Right lobe of liver (tissue), 6 donors: Measurements from ENCODE around the gene IL22RA1. TPM values are rescaled to one million over a fixed set of nuclear protein-coding genes. Genes with fewer than 3 reads are reported as not detected.

Source experiments
- ATAC-seq, 4 donors: fragments of 200-7000 bp; cut with Tn5 transposase; one replicate each; pipeline ENCODE4 v1.9.1; 2020; ENCODE audit warnings: mild to moderate bottlenecking in 4 of 4, moderate library complexity in 4 of 4
- DNase-seq, 3 donors: peaks; one replicate each; pipeline ENCODE4 v3.0.0-alpha.2; 2020
- H3K27ac ChIP-seq, 3 donors: fragments of 200-600 bp; one replicate each; pipeline ENCODE4 v1.8.0; 2022
- H3K27me3 ChIP-seq, 2 donors: fragments of 200-600 bp; one replicate each; pipeline ENCODE4 v1.8.0; 2022
- H3K36me3 ChIP-seq, 4 donors: fragments of 200-600 bp; sonication (generic) in 1 of 4; one replicate each; pipeline versions ENCODE4 v1.5.1 to v1.8.0; 2017 to 2022; ENCODE audit warnings: control low read depth in 1 of 4
- H3K4me1 ChIP-seq, 4 donors: fragments of 200-600 bp; sonication (generic) in 1 of 4; one replicate each; pipeline versions ENCODE4 v1.5.1 to v1.8.0; 2017 to 2022; ENCODE audit warnings: control low read depth in 1 of 4
- H3K4me3 ChIP-seq, 3 donors: fragments of 200-600 bp; one replicate each; pipeline ENCODE4 v1.8.0; 2022
- H3K9me3 ChIP-seq, 4 donors: fragments of 200-600 bp; sonication (generic) in 1 of 4; one replicate each; pipeline versions ENCODE4 v1.5.1 to v1.8.0; 2017 to 2022; ENCODE audit warnings: control low read depth in 1 of 4
- CTCF ChIP-seq, 4 donors: fragments of 200-600 bp in 3 of 4; fragments of 450-650 bp in 1 of 4; IDR thresholded peaks; one replicate each; pipeline versions ENCODE4 v1.5.1 to v1.8.0; 2016 to 2022; ENCODE audit warnings: antibody characterized with exemption in 4 of 4, mild to moderate bottlenecking in 2 of 4
- POLR2A ChIP-seq: fragments of 450-650 bp; IDR thresholded peaks from one replicate; pipeline ENCODE4 v1.6.1; 2017; ENCODE audit warnings: antibody characterized with exemption, mild to moderate bottlenecking
- WGBS: methylation state at CpG from one replicate; pipeline ENCODE4 v1.1.6; 2018; ENCODE audit warnings: low coverage, low lambda C conversion rate; ENCODE audit not compliant: insufficient coverage; ENCODE audit errors: missing lambda C conversion rate; 5-methylcytosine and 5-hydroxymethylcytosine counted together
- intact Hi-C, 2 donors: fragments of 100-400 bp; cut with DNase I; formaldehyde crosslinking; loops; one replicate each; pipeline versions ENCODE4 v1.11.2 to v1.14.1; 2022
- total RNA-seq, 6 experiments: library from RNA; depleted of rRNA in 2 of 6; stranded (reverse); fragments of >200 nt in 2 of 6; fragmentation: NEBNext Ultra II Directional in 3 of 6; extraction: Animal tissue kit (Norgen Biotek cat#: 25700) in 3 of 6; gene quantifications; one replicate each; pipeline versions ENCODE4 v1.1.0 to v1.2.4, GENCODE V29; 2016 to 2023
- donor health status: DM: no; HTN: yes; CAD: no.
- donor health status: DM: no; HTN: no; CAD: no.
- donor health status: DM: no; HTN: no; CAD: no.
- donor health status: DM: no; HTN: yes; CAD: no.
- donor health status: DM: no; HTN: yes; CAD: no.

IL22RA1 gene
- total RNA-seq, 6 experiments from 2014 or later = 1.8 to 4.5 (median 2.8) TPM

DNA sequence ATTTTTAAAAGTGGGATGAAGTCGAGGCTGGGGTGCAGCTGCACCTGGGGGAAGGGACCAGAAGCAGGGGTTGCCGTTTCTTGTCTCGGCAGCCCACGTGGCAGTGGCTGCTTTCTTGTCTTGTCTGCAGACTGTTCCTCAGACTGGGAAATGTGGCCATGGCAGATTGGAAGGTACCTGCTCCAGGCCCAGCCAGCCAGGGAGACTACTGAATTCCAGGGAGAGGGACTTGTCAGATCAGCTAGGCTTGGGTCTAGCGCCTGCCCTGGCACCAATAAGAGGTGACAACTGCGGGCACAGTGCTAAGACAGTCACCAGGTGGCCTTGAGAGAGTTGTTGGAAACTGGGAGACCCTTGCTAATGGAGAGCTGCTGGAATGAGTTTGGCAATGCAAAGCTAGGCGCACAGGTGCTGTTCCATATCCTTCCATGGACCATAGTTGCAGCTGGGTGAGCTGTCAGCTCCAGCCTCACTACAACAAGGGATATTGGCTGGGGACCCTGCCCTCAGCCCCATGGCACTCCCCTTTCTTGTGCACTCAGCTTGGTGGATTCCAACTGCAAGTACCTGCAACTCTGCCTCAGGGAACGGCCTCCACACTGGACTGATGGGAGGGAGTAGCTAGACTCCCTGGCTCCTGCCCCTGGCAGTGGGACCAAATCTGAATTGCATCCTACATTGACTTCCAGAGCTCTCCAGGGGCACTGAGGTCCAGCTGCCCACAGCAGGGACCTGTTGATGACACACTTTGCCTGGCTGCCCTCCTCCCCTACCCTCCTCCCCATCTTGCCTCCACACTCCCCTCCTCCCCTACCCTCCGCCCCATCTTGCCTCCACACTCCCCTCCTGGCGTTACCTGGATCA is 9.9 kb upstream of the IL22RA1 start:
- DNase-seq (peak in 1 of 3 donors; percentile 40), ATAC-seq (no peak)
- peaks cover 0 to 13% (median 0%) of the 10 kb centered on the region in 4 donors for H3K36me3 ChIP-seq
- H3K4me3 ChIP-seq = no peak overlapping the region
- H3K4me1 ChIP-seq = peaks cover 0 to 28% (median 0%) of the 10 kb centered on the region in 4 donors
- H3K27me3 ChIP-seq = no peaks in the 10 kb centered on the region
- H3K27ac ChIP-seq = no peak overlapping the region
- WGBS = 100% methylated on average over 2 of the region's 10 CpGs
- intact Hi-C loops = no loop called here
- TF ChIP-seq POLR2A (no peak), CTCF (IDR thresholded peaks at IDR 0.05) (no peak)
- H3K9me3 ChIP-seq = no peaks in the 10 kb centered on the region

GRCh38 chr1:24151175-24151533 is 8.2 kb upstream of the IL22RA1 start:
- ATAC-seq = peak; percentile 37 to 49 (median 44)
- TF ChIP-seq CTCF (IDR thresholded peaks at IDR 0.05) (no peak), POLR2A (no peak)
- intact Hi-C loops = no loop called here
- Histone ChIP-seq H3K36me3 (no peaks in the 10 kb centered on the region), H3K9me3 (no peaks in the 10 kb centered on the region), H3K4me1 (peaks cover 0 to 28% (median 0%) of the 10 kb centered on the region in 4 donors), H3K27ac (peak overlapping the region in 2 of 3 donors; percentile 32 to 76), H3K27me3 (no peaks in the 10 kb centered on the region), H3K4me3 (peak overlapping the region in 1 of 3 donors; percentile 17)
- WGBS = 4% methylated on average over 12 of the region's 12 CpGs
- DNase-seq = peak; percentile 65 to 81 (median 70)

GRCh38 chr1:24150234-24151174 is 7.6 kb upstream of the IL22RA1 start:
- WGBS = 11% methylated on average over 35 of the region's 36 CpGs
- Histone ChIP-seq H3K9me3 (no peaks in the 10 kb centered on the region), H3K4me3 (peak overlapping the region in 1 of 3 donors; percentile 17), H3K36me3 (no peaks in the 10 kb centered on the region), H3K27ac (peak overlapping the region in 2 of 3 donors; percentile 32 to 76), H3K4me1 (peaks cover 0 to 24% (median 0%) of the 10 kb centered on the region in 4 donors), H3K27me3 (no peaks in the 10 kb centered on the region)
- intact Hi-C loops = no loop called here
- DNase-seq (peak; percentile 90 to 94 (median 92)), ATAC-seq (peak; percentile 93 to 96 (median 94))
- TF ChIP-seq CTCF (IDR thresholded peaks at IDR 0.05) (peak; percentile 83 to 94 (median 86)), POLR2A (peak; percentile 38)

GRCh38 chr1:24149866-24150233 is 6.9 kb upstream of the IL22RA1 start:
- Histone ChIP-seq H3K9me3 (no peaks in the 10 kb centered on the region), H3K27me3 (no peaks in the 10 kb centered on the region), H3K27ac (no peak overlapping the region), H3K36me3 (no peaks in the 10 kb centered on the region), H3K4me1 (peaks cover 0 to 18% (median 0%) of the 10 kb centered on the region in 4 donors), H3K4me3 (no peak overlapping the region)
- 29% methylated on average over 3 of the region's 5 CpGs for WGBS
- DNase-seq (no peak), ATAC-seq (peak in 1 of 4 donors; percentile 5)
- TF ChIP-seq POLR2A = no peak
- TF ChIP-seq CTCF (IDR thresholded peaks at IDR 0.05) = no peak
- intact Hi-C loops = no loop called here
